GM10248 (cell line): ENCODE results near the gene LRBA.

Experiments
- CTCF ChIA-PET: fragments of 300-600 bp; sonication (Branson Sonifier 250); formaldehyde crosslinking; extraction: SDS; loops from one replicate; lab custom pipeline; 2021; ENCODE audit warnings: antibody characterized with exemption; lab: Yijun Ruan, JAX
- POLR2A ChIA-PET: fragments of 350-650 bp; sonication (Branson Sonifier 250); formaldehyde crosslinking; extraction: SDS; loops from one replicate; lab custom pipeline; 2020; ENCODE audit warnings: antibody characterized with exemption; lab: Yijun Ruan, JAX
- DNase-seq: peaks from one replicate; pipeline ENCODE4 v3.0.0; 2012; ENCODE audit errors: extremely low spot score
- TF ChIP-seq, protein P1 (sequence below): IDR thresholded peaks from 2 replicates; pipeline ENCODE4 v1.5.1; 2012; ENCODE audit warnings: mild to moderate bottlenecking, low read depth; ENCODE audit errors: extremely low read depth, missing control alignments, control extremely low read depth

Gene LRBA

DNA sequence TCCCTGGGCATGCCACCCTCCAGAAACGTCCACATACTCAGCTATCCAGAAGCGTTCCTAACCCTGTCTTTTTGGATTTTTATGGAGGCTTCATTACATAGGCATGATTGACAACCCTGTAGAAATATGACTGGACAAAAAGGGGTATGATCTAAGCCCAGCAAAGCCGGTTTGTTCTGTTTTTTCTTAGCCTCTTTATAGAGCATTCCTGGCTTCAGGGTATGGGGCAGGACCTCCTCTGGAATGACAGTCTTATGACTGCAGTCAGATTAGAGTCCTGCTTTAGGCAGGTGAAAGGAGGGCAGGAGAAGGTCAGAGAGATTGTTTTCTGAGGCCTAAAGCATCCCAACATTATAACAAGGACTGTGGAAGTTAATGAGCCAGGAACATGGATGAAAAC, 799.5 kb downstream of the LRBA start:
- no peak for DNase-seq
- ChIA-PET POLR2A (no interaction called here), CTCF (interaction anchor here (2.1 kb wide), 1 partner anchor 28 kb away, joined by 6 read pairs; no protein-coding TSS in a partner anchor)
- TF ChIP-seq, protein P1, sequence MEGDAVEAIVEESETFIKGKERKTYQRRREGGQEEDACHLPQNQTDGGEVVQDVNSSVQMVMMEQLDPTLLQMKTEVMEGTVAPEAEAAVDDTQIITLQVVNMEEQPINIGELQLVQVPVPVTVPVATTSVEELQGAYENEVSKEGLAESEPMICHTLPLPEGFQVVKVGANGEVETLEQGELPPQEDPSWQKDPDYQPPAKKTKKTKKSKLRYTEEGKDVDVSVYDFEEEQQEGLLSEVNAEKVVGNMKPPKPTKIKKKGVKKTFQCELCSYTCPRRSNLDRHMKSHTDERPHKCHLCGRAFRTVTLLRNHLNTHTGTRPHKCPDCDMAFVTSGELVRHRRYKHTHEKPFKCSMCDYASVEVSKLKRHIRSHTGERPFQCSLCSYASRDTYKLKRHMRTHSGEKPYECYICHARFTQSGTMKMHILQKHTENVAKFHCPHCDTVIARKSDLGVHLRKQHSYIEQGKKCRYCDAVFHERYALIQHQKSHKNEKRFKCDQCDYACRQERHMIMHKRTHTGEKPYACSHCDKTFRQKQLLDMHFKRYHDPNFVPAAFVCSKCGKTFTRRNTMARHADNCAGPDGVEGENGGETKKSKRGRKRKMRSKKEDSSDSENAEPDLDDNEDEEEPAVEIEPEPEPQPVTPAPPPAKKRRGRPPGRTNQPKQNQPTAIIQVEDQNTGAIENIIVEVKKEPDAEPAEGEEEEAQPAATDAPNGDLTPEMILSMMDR = no peak
